Measurements from ENCODE around the gene KCNAB2. TPM values are rescaled to one million over a fixed set of nuclear protein-coding genes. Genes with fewer than 3 reads are reported as not detected.
A peak's percentile ranks its signal among the peaks of the same experiment; 100 is the strongest.

Gene KCNAB2
- total and polyA plus RNA-seq, 2 experiments from 2014 or later = 3.9 to 4.8 TPM

GRCh38 chr1:6069573-6069972 is 23.9 kb downstream of the KCNAB2 start:
- in situ Hi-C loops (cut with MboI) = loop anchor here (25.0 kb wide), 1 partner anchor 268 kb away; no protein-coding TSS in a partner anchor
- no peak for TF ChIP-seq EZH2 (IDR thresholded peaks at IDR 0.05; ENCODE audit: insufficient read depth, poor library complexity, severe bottlenecking)
- no peak for TF ChIP-seq EZH2phosphoT487 (IDR thresholded peaks at IDR 0.05; ENCODE audit: insufficient read depth, low read depth)
- Histone ChIP-seq H2AFZ (no peak overlapping the region), H3K79me2 (ENCODE audit: insufficient read depth) (no peaks in the 10 kb centered on the region), H3K4me1 (ENCODE audit: insufficient read depth) (no peaks in the 10 kb centered on the region), H3K9ac (no peak overlapping the region), H3K27me3 (replicated peaks; ENCODE audit: insufficient read depth) (no peaks in the 10 kb centered on the region), H3K36me3 (ENCODE audit: low read depth) (no peaks in the 10 kb centered on the region), H3K4me3 (no peak overlapping the region), H3K27ac (no peak overlapping the region), H3K9me3 (ENCODE audit: low read depth) (no peaks in the 10 kb centered on the region), H3K4me2 (ENCODE audit: unreplicated experiment) (no peak overlapping the region), H3F3A (ENCODE audit: insufficient read depth) (no peaks in the 10 kb centered on the region), H3K9me2 (ENCODE audit: insufficient read depth) (no peaks in the 10 kb centered on the region), H4K20me1 (ENCODE audit: insufficient read depth) (no peaks in the 10 kb centered on the region)
- no peak for DNase-seq
- 77% methylated on average over 14 of the region's 14 CpGs for WGBS, 2 experiments (ENCODE audit: low coverage in 1 of 2, low lambda C conversion rate in 2 of 2, missing lambda C conversion rate in 2 of 2)

- no peaks in the 10 kb centered on the region for H3F3A ChIP-seq (ENCODE audit: insufficient read depth)
- no peaks in the 10 kb centered on the region for H3K79me2 ChIP-seq (ENCODE audit: insufficient read depth)
- no peaks in the 10 kb centered on the region for H4K20me1 ChIP-seq (ENCODE audit: insufficient read depth)
- H3K9me2 ChIP-seq (ENCODE audit: insufficient read depth) = no peaks in the 10 kb centered on the region
- H3K36me3 ChIP-seq (ENCODE audit: low read depth) = no peaks in the 10 kb centered on the region
- no peak overlapping the region for H3K27ac ChIP-seq
- H3K9ac ChIP-seq = no peak overlapping the region
- H3K27me3 ChIP-seq (replicated peaks; ENCODE audit: insufficient read depth) = no peaks in the 10 kb centered on the region
- no peak overlapping the region for H3K4me3 ChIP-seq
- in situ Hi-C loops (cut with MboI) = loop anchor here (25.0 kb wide), 1 partner anchor 267 kb away; no protein-coding TSS in a partner anchor
- WGBS, 2 experiments (ENCODE audit: low coverage in 1 of 2, low lambda C conversion rate in 2 of 2, missing lambda C conversion rate in 2 of 2) = 80 to 87% methylated on average over 9 of the region's 9 CpGs
- H3K4me2 ChIP-seq (ENCODE audit: unreplicated experiment) = no peak overlapping the region
- H3K9me3 ChIP-seq (ENCODE audit: low read depth) = no peaks in the 10 kb centered on the region
- no peak for TF ChIP-seq EZH2 (IDR thresholded peaks at IDR 0.05; ENCODE audit: insufficient read depth, poor library complexity, severe bottlenecking)
- no peak overlapping the region for H2AFZ ChIP-seq
- DNase-seq = peak; percentile 7
- no peaks in the 10 kb centered on the region for H3K4me1 ChIP-seq (ENCODE audit: insufficient read depth)
These were observed 24.8 kb downstream of the KCNAB2 start for GRCh38 chr1:6070450-6070974.

- no peak for TF ChIP-seq EZH2phosphoT487 (IDR thresholded peaks at IDR 0.05; ENCODE audit: insufficient read depth, low read depth)
- Histone ChIP-seq H3K27me3 (replicated peaks; ENCODE audit: insufficient read depth) (no peaks in the 10 kb centered on the region), H3F3A (ENCODE audit: insufficient read depth) (no peaks in the 10 kb centered on the region), H3K9ac (no peak overlapping the region), H3K4me2 (ENCODE audit: unreplicated experiment) (no peak overlapping the region), H3K9me3 (ENCODE audit: low read depth) (no peaks in the 10 kb centered on the region), H3K27ac (no peak overlapping the region), H3K4me1 (ENCODE audit: insufficient read depth) (no peaks in the 10 kb centered on the region), H3K79me2 (ENCODE audit: insufficient read depth) (no peaks in the 10 kb centered on the region), H4K20me1 (ENCODE audit: insufficient read depth) (no peaks in the 10 kb centered on the region), H2AFZ (no peak overlapping the region), H3K36me3 (ENCODE audit: low read depth) (no peaks in the 10 kb centered on the region), H3K4me3 (no peak overlapping the region), H3K9me2 (ENCODE audit: insufficient read depth) (no peaks in the 10 kb centered on the region)
- no peak for DNase-seq
- WGBS, 2 experiments (ENCODE audit: low coverage in 1 of 2, low lambda C conversion rate in 2 of 2, missing lambda C conversion rate in 2 of 2) = 83 to 84% methylated on average over 13 of the region's 13 CpGs
- in situ Hi-C loops (cut with MboI) = loop anchor here (25.0 kb wide), 1 partner anchor 266 kb away; no protein-coding TSS in a partner anchor
These were observed 25.5 kb downstream of the KCNAB2 start for GRCh38 chr1:6071219-6071618.

GRCh38 chr1:6072774-6073479 is 27.2 kb downstream of the KCNAB2 start:
- WGBS, 2 experiments (ENCODE audit: low coverage in 1 of 2, low lambda C conversion rate in 2 of 2, missing lambda C conversion rate in 2 of 2) = 81 to 86% methylated on average over 11 to 17 of the region's 17 CpGs
- Histone ChIP-seq H3K4me2 (ENCODE audit: unreplicated experiment) (no peak overlapping the region), H3K4me3 (no peak overlapping the region), H4K20me1 (ENCODE audit: insufficient read depth) (no peaks in the 10 kb centered on the region), H3K9ac (no peak overlapping the region), H3K27me3 (replicated peaks; ENCODE audit: insufficient read depth) (no peaks in the 10 kb centered on the region), H3K79me2 (ENCODE audit: insufficient read depth) (no peaks in the 10 kb centered on the region), H3K9me2 (ENCODE audit: insufficient read depth) (no peaks in the 10 kb centered on the region), H3F3A (ENCODE audit: insufficient read depth) (no peaks in the 10 kb centered on the region), H2AFZ (no peak overlapping the region), H3K36me3 (ENCODE audit: low read depth) (no peaks in the 10 kb centered on the region), H3K9me3 (ENCODE audit: low read depth) (no peaks in the 10 kb centered on the region), H3K27ac (no peak overlapping the region), H3K4me1 (ENCODE audit: insufficient read depth) (no peaks in the 10 kb centered on the region)
- DNase-seq = no peak
- in situ Hi-C loops (cut with MboI) = loop anchor here (25.0 kb wide), 1 partner anchor 264 kb away; no protein-coding TSS in a partner anchor
- TF ChIP-seq EZH2phosphoT487 (IDR thresholded peaks at IDR 0.05; ENCODE audit: insufficient read depth, low read depth) (no peak), EZH2 (IDR thresholded peaks at IDR 0.05; ENCODE audit: insufficient read depth, poor library complexity, severe bottlenecking) (no peak)

Data from GM23248 (cell line).